ENCODE measurements around the gene TMEM132C. TPM values are rescaled to one million over a fixed set of nuclear protein-coding genes. Genes with fewer than 3 reads are reported as not detected.
"Not testable (repeated sequence)": the region's sequence is repeated elsewhere in the genome, so short reads cannot be mapped to it uniquely, and the experiment has no call there.

Gene TMEM132C
- total RNA-seq, 1 experiment from 2014 or later: not detected

- DNase-seq (ENCODE audit: low read depth): no peak
Measured at GRCh38 chr12:128483526-128484255, 216.7 kb downstream of the TMEM132C start.

- not testable (repeated sequence) for DNase-seq (ENCODE audit: low read depth)
Measured at GRCh38 chr12:128497376-128497775, 230.4 kb downstream of the TMEM132C start.

GRCh38 chr12:128507470-128507869 is 240.5 kb downstream of the TMEM132C start:
- no peak for DNase-seq (ENCODE audit: low read depth)

GRCh38 chr12:128509170-128509569 is 242.2 kb downstream of the TMEM132C start:
- no peak for DNase-seq (ENCODE audit: low read depth)

- no peak for DNase-seq (ENCODE audit: low read depth)
Measured at GRCh38 chr12:128510511-128510910, 243.5 kb downstream of the TMEM132C start.

- DNase-seq (ENCODE audit: low read depth): no peak
Measured at GRCh38 chr12:128513331-128513730, 246.4 kb downstream of the TMEM132C start.

- DNase-seq (ENCODE audit: low read depth): no peak
Measured at GRCh38 chr12:128513831-128514230, 246.9 kb downstream of the TMEM132C start.

GRCh38 chr12:128518644-128519043 is 251.7 kb downstream of the TMEM132C start:
- DNase-seq (ENCODE audit: low read depth): no peak

- no peak for DNase-seq (ENCODE audit: low read depth)
Measured at GRCh38 chr12:128519426-128519825, 252.5 kb downstream of the TMEM132C start.

- no peak for DNase-seq (ENCODE audit: low read depth)
Measured at GRCh38 chr12:128521981-128522380, 255.0 kb downstream of the TMEM132C start.

GRCh38 chr12:128524439-128524838 is 257.5 kb downstream of the TMEM132C start:
- no peak for DNase-seq (ENCODE audit: low read depth)

GRCh38 chr12:128531170-128531569 is 264.2 kb downstream of the TMEM132C start:
- DNase-seq (ENCODE audit: low read depth): no peak

- no peak for DNase-seq (ENCODE audit: low read depth)
Measured at GRCh38 chr12:128534906-128535305, 267.9 kb downstream of the TMEM132C start.

GRCh38 chr12:128536810-128537209 is 269.8 kb downstream of the TMEM132C start:
- no peak for DNase-seq (ENCODE audit: low read depth)

- DNase-seq (ENCODE audit: low read depth): no peak
Measured at GRCh38 chr12:128537668-128538067, 270.7 kb downstream of the TMEM132C start.

- no peak for DNase-seq (ENCODE audit: low read depth)
Measured at GRCh38 chr12:128542844-128543243, 275.9 kb downstream of the TMEM132C start.

GRCh38 chr12:128543460-128543859 is 276.5 kb downstream of the TMEM132C start:
- DNase-seq (ENCODE audit: low read depth): no peak

GRCh38 chr12:128543971-128544370 is 277.0 kb downstream of the TMEM132C start:
- DNase-seq (ENCODE audit: low read depth): no peak

GRCh38 chr12:128548949-128549348 is 282.0 kb downstream of the TMEM132C start:
- DNase-seq (ENCODE audit: low read depth): no peak

GRCh38 chr12:128549601-128550218 is 282.7 kb downstream of the TMEM132C start:
- no peak for DNase-seq (ENCODE audit: low read depth)

GRCh38 chr12:128551266-128551665 is 284.3 kb downstream of the TMEM132C start:
- no peak for DNase-seq (ENCODE audit: low read depth)

- DNase-seq (ENCODE audit: low read depth): no peak
Measured at GRCh38 chr12:128554546-128555304, 287.8 kb downstream of the TMEM132C start.

- no peak for DNase-seq (ENCODE audit: low read depth)
Measured at GRCh38 chr12:128557231-128557630, 290.3 kb downstream of the TMEM132C start.

All from RPMI7951 (cell line).